B cell (primary cell): Measurements from ENCODE around the gene BEND2. TPM values are rescaled to one million over a fixed set of nuclear protein-coding genes. Genes with fewer than 3 reads are reported as not detected.

Experiments used
- ATAC-seq: fragments of 200-7000 bp; cut with Tn5 transposase; one replicate; pipeline ENCODE4 v1.10.0; 2021; ENCODE audit warnings: low read depth, mild to moderate bottlenecking, moderate number of reproducible peaks, moderate library complexity
- CTCF ChIA-PET: fragments of 350-600 bp; sonication (Branson Sonifier 250); formaldehyde crosslinking; loops from one replicate; lab custom pipeline; 2021; ENCODE audit warnings: antibody characterized with exemption, inconsistent platforms; lab: Charles Lee
- POLR2A ChIA-PET: fragments of 350-600 bp; sonication (Branson Sonifier 250); formaldehyde crosslinking; loops from one replicate; lab custom pipeline; 2021; ENCODE audit warnings: antibody characterized with exemption; lab: Charles Lee
- DNase-seq: peaks from one replicate; pipeline ENCODE4 v3.0.0; 2013
- H2AFZ ChIP-seq: 2 replicates; pipeline ENCODE4 v1.6.1; 2012; ENCODE audit warnings: mild to moderate bottlenecking, low read depth, low read length; ENCODE audit not compliant: insufficient read depth, poor library complexity, severe bottlenecking
- H3K27ac ChIP-seq, 2 donors: 1 replicate in 1 of 2; 2 replicates in 1 of 2; pipeline ENCODE4 v1.5.1; 2012 to 2013; ENCODE audit warnings: low read length in 2 of 2, mild to moderate bottlenecking in 2 of 2, moderate library complexity in 1 of 2
- H3K27me3 ChIP-seq, 4 experiments: fragments of 200-600 bp in 1 of 4; sonication (generic) in 1 of 4; replicated peaks in 1 of 4; 1 replicate in 2 of 4; 2 replicates in 2 of 4; pipeline versions ENCODE4 v1.6.1 to v1.7.0; 2013 to 2016; ENCODE audit warnings: low read length in 3 of 4, mild to moderate bottlenecking in 2 of 4, mixed read lengths in 1 of 4, moderate library complexity in 1 of 4; ENCODE audit not compliant: insufficient read depth in 4 of 4, control insufficient read depth in 3 of 4; ENCODE audit errors: control extremely low read depth in 1 of 4
- H3K36me3 ChIP-seq, 2 experiments: replicated peaks in 1 of 2; 1 replicate in 1 of 2; 2 replicates in 1 of 2; pipeline versions ENCODE4 v1.6.1 to v1.7.1; 2013; ENCODE audit warnings: low read length in 1 of 2; ENCODE audit not compliant: insufficient read depth in 2 of 2, control insufficient read depth in 1 of 2; ENCODE audit errors: control extremely low read depth in 1 of 2, extremely low read depth in 1 of 2
- H3K4me1 ChIP-seq, 2 donors: fragments of 200-600 bp in 1 of 2; sonication (generic) in 1 of 2; 1 replicate in 1 of 2; 2 replicates in 1 of 2; pipeline versions ENCODE4 v1.5.1 to v1.6.1; 2013 to 2017; ENCODE audit warnings: low read length in 2 of 2; ENCODE audit not compliant: control insufficient read depth in 2 of 2, insufficient read depth in 2 of 2
- H3K4me2 ChIP-seq: replicated peaks from 2 replicates; pipeline ENCODE3; 2012; ENCODE audit warnings: mild to moderate bottlenecking, low read depth, low read length; ENCODE audit not compliant: poor library complexity, severe bottlenecking
- H3K4me3 ChIP-seq, 5 experiments: fragments of 200-600 bp in 1 of 5; sonication (generic) in 1 of 5; 1 replicate in 3 of 5; 2 replicates in 2 of 5; pipeline versions ENCODE4 v1.5.1 to v1.7.0; 2011 to 2016; ENCODE audit warnings: low read length in 4 of 5, mild to moderate bottlenecking in 4 of 5, low read depth in 2 of 5, control low read depth in 1 of 5, moderate library complexity in 1 of 5; ENCODE audit not compliant: insufficient read depth in 1 of 5; ENCODE audit errors: control extremely low read depth in 1 of 5, extremely low read depth in 1 of 5
- H3K79me2 ChIP-seq: fragments of 200-600 bp; sonication (generic); one replicate; pipeline ENCODE4 v1.6.0; 2016; ENCODE audit warnings: low read length; ENCODE audit not compliant: control insufficient read depth, insufficient read depth
- H3K9ac ChIP-seq: fragments of 200-600 bp; sonication (generic); 2 replicates; pipeline ENCODE4 v1.6.1; 2017; ENCODE audit warnings: mild to moderate bottlenecking, low read length, moderate library complexity
- H3K9me3 ChIP-seq, 3 donors: one replicate each; pipeline versions ENCODE4 v1.6.1 to v1.7.1; 2013; ENCODE audit warnings: low read length in 2 of 3; ENCODE audit not compliant: control insufficient read depth in 2 of 3, insufficient read depth in 1 of 3; ENCODE audit errors: control extremely low read depth in 1 of 3
- H4K20me1 ChIP-seq: 2 replicates; pipeline ENCODE4 v1.6.0; 2012; ENCODE audit warnings: mild to moderate bottlenecking, low read length; ENCODE audit not compliant: insufficient read depth, control insufficient read depth, poor library complexity, severe bottlenecking
- H3K27ac Mint-ChIP-seq: one replicate; pipeline ENCODE4 v1.8.0; 2021; ENCODE audit warnings: mixed read lengths
- H3K27me3 Mint-ChIP-seq: one replicate; pipeline ENCODE4 v1.8.0; 2021; ENCODE audit warnings: mixed read lengths
- H3K4me1 Mint-ChIP-seq: one replicate; pipeline ENCODE4 v1.8.0; 2021; ENCODE audit warnings: mixed read lengths
- H3K4me3 Mint-ChIP-seq: one replicate; pipeline ENCODE4 v1.8.0; 2021; ENCODE audit warnings: mixed read lengths
- H3K9me3 Mint-ChIP-seq: one replicate; pipeline ENCODE4 v1.8.0; 2022; ENCODE audit warnings: mixed read lengths; ENCODE audit not compliant: insufficient read depth
- EZH2 ChIP-seq: IDR thresholded peaks from 2 replicates; pipeline ENCODE4 v1.6.1; 2012; ENCODE audit warnings: borderline replicate concordance, low read depth, mild to moderate bottlenecking, moderate library complexity, low read length; ENCODE audit not compliant: insufficient read depth, poor library complexity, severe bottlenecking
- WGBS: methylation state at CpG from one replicate; pipeline ENCODE4 v1.1.5; 2013; ENCODE audit warnings: missing lambda C conversion rate; ENCODE audit not compliant: insufficient coverage; 5-methylcytosine and 5-hydroxymethylcytosine counted together
- intact Hi-C: fragments of 100-400 bp; cut with micrococcal nuclease; formaldehyde crosslinking; loops from one replicate; pipeline ENCODE4 v1.10.0; 2022
- polyA plus RNA-seq: library from polyadenylated mRNA; depleted of rRNA; stranded (reverse); fragments of >200 nt; gene quantifications from 2 replicates; pipeline ENCODE4 v1.2.3, GENCODE V29; 2012
- total RNA-seq, 2 donors: library from RNA; stranded (reverse); fragments of 120-200 nt in 1 of 2; gene quantifications; 1 replicate in 1 of 2; 2 replicates in 1 of 2; pipeline versions ENCODE4 v1.2.3 to v1.2.4, GENCODE V29; 2013 to 2022
- TF ChIP-seq, protein P1 (sequence below): fragments of 200-600 bp; IDR thresholded peaks from one replicate; pipeline ENCODE4 v1.8.0; 2022; ENCODE audit warnings: antibody characterized with exemption, mild to moderate bottlenecking

Gene BEND2
- total and polyA plus RNA-seq, 2 donors (not counting 1 experiment from before 2014, with no cell fraction given) = not detected

DNA sequence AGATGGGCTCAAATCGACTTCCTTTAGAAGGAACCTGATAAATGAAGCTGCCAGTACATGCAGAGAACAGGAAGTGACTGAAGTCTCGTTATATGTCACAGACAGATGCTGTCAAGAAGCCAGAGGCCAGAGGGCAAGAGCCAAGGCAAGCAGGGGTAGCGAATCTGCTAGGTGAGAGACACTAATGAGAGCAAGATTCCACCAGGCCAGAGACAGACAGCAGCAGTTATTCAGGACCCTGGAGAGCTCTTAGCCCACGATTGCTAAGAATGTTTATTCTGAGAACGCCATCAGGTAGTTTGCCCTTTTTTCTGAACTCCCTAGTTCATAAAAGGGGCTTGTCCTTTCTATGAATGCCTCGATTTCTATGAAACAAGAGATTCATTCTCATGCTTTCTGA, 73.7 kb downstream of the BEND2 start:
- DNase-seq (no peak), ATAC-seq (no peak)
- Histone ChIP-seq H3K27ac (no peak overlapping the region), H3K9me3 (no peaks in the 10 kb centered on the region), H3K4me2 (no peak overlapping the region), H3K36me3 (no peaks in the 10 kb centered on the region), H3K4me1 (no peaks in the 10 kb centered on the region), H4K20me1 (no peaks in the 10 kb centered on the region), H3K9ac (no peak overlapping the region), H3K4me3 (no peak overlapping the region), H3K79me2 (no peaks in the 10 kb centered on the region), H3K27me3 (no peaks in the 10 kb centered on the region), H2AFZ (no peak overlapping the region)
- Mint-ChIP-seq H3K27ac (no peak overlapping the region), H3K4me1 (no peaks in the 10 kb centered on the region), H3K9me3 (no peaks in the 10 kb centered on the region), H3K27me3 (no peaks in the 10 kb centered on the region), H3K4me3 (no peak overlapping the region)
- ChIA-PET POLR2A (no interaction called here), CTCF (no interaction called here)
- TF ChIP-seq EZH2 = no peak
- TF ChIP-seq, protein P1, sequence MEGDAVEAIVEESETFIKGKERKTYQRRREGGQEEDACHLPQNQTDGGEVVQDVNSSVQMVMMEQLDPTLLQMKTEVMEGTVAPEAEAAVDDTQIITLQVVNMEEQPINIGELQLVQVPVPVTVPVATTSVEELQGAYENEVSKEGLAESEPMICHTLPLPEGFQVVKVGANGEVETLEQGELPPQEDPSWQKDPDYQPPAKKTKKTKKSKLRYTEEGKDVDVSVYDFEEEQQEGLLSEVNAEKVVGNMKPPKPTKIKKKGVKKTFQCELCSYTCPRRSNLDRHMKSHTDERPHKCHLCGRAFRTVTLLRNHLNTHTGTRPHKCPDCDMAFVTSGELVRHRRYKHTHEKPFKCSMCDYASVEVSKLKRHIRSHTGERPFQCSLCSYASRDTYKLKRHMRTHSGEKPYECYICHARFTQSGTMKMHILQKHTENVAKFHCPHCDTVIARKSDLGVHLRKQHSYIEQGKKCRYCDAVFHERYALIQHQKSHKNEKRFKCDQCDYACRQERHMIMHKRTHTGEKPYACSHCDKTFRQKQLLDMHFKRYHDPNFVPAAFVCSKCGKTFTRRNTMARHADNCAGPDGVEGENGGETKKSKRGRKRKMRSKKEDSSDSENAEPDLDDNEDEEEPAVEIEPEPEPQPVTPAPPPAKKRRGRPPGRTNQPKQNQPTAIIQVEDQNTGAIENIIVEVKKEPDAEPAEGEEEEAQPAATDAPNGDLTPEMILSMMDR = no peak
- intact Hi-C loops = no loop called here
- WGBS = 29% methylated on average over 2 of the region's 6 CpGs

DNA sequence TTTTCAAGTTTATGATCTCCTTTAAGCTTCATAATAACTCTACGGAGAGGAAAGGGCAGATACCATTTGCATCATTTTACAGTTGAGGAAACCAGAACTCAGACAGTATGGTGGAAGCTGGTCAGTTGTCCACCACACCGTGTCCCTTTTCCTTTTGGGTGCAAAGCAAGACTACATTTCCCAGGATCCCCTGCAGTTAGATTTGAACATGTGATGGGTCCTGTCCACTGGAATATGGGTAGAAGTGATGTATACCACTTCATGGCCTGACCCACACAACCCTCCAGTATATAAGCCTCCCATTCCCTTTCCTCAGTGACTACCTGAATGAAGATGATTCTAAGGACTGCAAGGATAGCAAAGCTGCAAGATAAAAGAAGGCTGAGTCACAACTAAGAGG, 74.7 kb downstream of the BEND2 start:
- H3K4me3 Mint-ChIP-seq = no peak overlapping the region
- Histone ChIP-seq H4K20me1 (no peaks in the 10 kb centered on the region), H2AFZ (no peak overlapping the region), H3K4me1 (no peaks in the 10 kb centered on the region), H3K9me3 (no peaks in the 10 kb centered on the region), H3K9ac (no peak overlapping the region), H3K27me3 (no peaks in the 10 kb centered on the region), H3K79me2 (no peaks in the 10 kb centered on the region), H3K27ac (no peak overlapping the region), H3K4me3 (no peak overlapping the region), H3K36me3 (no peaks in the 10 kb centered on the region), H3K4me2 (no peak overlapping the region)
- intact Hi-C loops = no loop called here
- DNase-seq (no peak), ATAC-seq (no peak)
- no peaks in the 10 kb centered on the region for H3K9me3 Mint-ChIP-seq
- no peaks in the 10 kb centered on the region for H3K4me1 Mint-ChIP-seq
- ChIA-PET POLR2A (no interaction called here), CTCF (no interaction called here)
- no CpG with 5 or more reads among the region's 2 CpGs for WGBS
- TF ChIP-seq, protein P1 = no peak
- TF ChIP-seq EZH2 = no peak
- no peaks in the 10 kb centered on the region for H3K27me3 Mint-ChIP-seq
- no peak overlapping the region for H3K27ac Mint-ChIP-seq
